Choroid plexus epithelial cell (primary cell): ENCODE results near the gene MME.

ENCODE experiments used
- DNase-seq: peaks from one replicate; pipeline ENCODE4 v3.0.0-alpha.2; 2010; ENCODE audit warnings: low read depth
- H3K4me3 ChIP-seq: 2 replicates; pipeline ENCODE4 v1.5.1; 2011; ENCODE audit warnings: low read depth, mild to moderate bottlenecking, control low read depth, low read length, moderate library complexity
- TF ChIP-seq, protein P1 (sequence below): conservative IDR thresholded peaks from 2 replicates; pipeline ENCODE4 v1.5.1; 2011; ENCODE audit warnings: low read depth, mild to moderate bottlenecking, control low read depth, inconsistent platforms, low read length, moderate library complexity

Gene MME

GRCh38 chr3:155065537-155065936 is 14.6 kb upstream of the MME start:
- no peak overlapping the region for H3K4me3 ChIP-seq
- TF ChIP-seq, protein P1, sequence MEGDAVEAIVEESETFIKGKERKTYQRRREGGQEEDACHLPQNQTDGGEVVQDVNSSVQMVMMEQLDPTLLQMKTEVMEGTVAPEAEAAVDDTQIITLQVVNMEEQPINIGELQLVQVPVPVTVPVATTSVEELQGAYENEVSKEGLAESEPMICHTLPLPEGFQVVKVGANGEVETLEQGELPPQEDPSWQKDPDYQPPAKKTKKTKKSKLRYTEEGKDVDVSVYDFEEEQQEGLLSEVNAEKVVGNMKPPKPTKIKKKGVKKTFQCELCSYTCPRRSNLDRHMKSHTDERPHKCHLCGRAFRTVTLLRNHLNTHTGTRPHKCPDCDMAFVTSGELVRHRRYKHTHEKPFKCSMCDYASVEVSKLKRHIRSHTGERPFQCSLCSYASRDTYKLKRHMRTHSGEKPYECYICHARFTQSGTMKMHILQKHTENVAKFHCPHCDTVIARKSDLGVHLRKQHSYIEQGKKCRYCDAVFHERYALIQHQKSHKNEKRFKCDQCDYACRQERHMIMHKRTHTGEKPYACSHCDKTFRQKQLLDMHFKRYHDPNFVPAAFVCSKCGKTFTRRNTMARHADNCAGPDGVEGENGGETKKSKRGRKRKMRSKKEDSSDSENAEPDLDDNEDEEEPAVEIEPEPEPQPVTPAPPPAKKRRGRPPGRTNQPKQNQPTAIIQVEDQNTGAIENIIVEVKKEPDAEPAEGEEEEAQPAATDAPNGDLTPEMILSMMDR: no peak
- DNase-seq: peak; percentile 96

- TF ChIP-seq, protein P1: no peak
- no peak overlapping the region for H3K4me3 ChIP-seq
- DNase-seq: peak; percentile 91
Observed at GRCh38 chr3:155069729-155070128, 10.4 kb upstream of the MME start.

DNA sequence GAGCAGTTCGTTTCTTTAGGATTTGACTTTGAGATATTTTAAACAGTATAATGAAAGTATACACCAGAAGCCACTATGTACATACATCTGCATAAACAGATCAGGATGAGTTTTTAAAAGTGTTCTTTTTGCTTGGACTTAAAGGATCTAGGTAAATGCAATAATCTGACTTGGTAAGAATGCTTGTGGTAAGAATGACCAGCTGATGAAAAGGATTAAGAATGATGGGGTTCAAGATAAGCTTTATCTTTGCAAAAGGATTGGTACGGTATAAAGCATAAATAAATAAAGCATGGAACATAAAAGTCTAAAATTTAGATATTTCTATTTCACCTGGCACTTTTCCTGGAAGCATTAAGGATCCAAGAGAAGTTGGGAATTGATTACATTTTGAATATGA is 9.8 kb upstream of the MME start:
- TF ChIP-seq, protein P1: no peak
- DNase-seq: peak; percentile 32
- H3K4me3 ChIP-seq: no peak overlapping the region

DNA sequence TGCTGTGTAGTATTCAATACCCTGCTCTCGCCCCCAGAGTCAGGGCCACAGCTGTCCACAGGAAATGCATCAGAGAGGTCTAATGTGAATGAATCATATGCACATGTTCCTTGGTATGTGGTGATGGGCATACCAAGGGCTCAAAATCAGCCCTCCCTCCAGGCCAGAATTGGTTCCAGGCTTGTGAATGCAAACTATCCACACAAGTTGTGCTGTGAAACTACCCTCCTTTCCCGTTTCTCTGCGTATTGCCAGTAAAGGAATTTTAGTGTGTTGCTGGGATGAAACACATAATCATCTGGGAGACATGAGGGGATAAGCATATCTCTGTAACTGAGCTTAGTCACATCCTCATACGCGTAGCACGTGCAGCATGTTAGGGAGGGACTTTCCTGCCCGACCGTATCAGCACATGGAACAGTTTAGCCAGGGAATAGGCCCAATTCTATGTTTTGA is 9.2 kb upstream of the MME start:
- DNase-seq: peak; percentile 99
- H3K4me3 ChIP-seq: no peak overlapping the region
- TF ChIP-seq, protein P1: no peak

GRCh38 chr3:155075200-155075599 is 4.9 kb upstream of the MME start:
- DNase-seq: no peak
- H3K4me3 ChIP-seq: no peak overlapping the region
- TF ChIP-seq, protein P1: no peak

DNA sequence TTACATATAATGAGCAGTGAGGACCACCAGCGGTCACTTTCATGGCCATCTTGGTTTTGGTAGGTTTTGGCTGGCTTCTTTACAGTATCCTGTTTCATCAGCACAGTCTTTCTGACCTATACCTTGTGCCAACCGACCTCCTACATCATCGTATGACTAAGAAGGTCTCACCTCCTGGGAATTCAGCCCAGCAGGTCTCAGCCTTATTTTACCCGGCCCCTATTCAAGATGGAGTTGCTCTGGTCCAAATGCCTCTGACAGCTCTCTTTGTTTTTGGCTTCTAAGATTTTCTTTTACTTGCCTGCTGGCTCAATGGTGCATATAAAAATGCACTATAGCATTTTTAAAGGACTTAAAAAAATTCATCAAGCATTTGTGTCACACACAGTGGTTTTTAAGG is 3.2 kb upstream of the MME start:
- no peak overlapping the region for H3K4me3 ChIP-seq
- TF ChIP-seq, protein P1: no peak
- DNase-seq: peak; percentile 35

DNA sequence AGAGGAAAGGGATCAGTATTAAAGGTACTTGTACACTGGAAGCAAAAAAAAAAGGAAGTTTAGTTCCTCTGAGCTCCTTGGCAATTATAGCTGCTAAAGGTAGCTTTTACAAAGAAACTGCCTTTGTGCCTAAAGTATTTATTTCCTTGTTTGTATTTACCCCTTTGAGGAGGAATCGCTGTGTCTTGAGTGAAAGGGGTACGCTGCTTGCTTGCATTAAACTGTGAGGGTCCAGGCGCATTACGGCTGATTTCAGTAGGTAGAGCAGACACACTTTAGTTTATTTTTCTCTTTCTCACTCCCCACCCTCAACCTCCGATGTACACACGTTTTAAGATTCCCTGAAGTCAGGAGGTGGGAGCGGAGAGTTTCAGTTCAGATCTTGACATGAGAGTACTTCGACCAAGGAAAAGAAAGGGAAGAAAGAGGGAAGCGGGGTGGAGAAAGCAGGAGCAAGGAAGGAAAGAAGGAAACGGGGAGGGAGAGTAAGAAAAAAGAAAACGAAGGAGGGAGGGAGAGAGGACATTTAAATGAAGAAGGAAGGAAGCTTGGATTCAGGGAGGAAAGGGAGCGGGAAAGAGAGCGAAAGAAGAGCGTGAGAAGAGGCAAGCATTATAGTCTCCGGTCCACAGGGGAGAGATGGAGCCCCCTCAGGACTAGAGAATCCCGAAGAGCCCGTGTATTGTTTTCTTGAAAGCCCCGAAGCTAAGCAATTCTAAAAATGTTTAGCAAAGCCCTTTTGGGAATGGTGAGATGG is 1.2 kb upstream of the MME start:
- peak overlapping the region; percentile 81 for H3K4me3 ChIP-seq
- TF ChIP-seq, protein P1: no peak

More for the DNA sequence above, 1.2 kb upstream of the MME start:
- peak; percentile 49 for DNase-seq
